ENCODE measurements around the gene PIK3AP1.
"Not testable (repeated sequence)": the region's sequence is repeated elsewhere in the genome, so short reads cannot be mapped to it uniquely, and the experiment has no call there.

Gene PIK3AP1

GRCh38 chr10:96720422-96721206, at the start of gene PIK3AP1:
TSS of gene PIK3AP1 (minus strand) at chr10:96720514. CDS start at chr10:96720394, 120 bp downstream.
- H3K4me3 ChIP-seq (ENCODE audit: low read depth, low read length): peak within 1 kb of the TSS; percentile 64

GRCh38 chr10:96768136-96768535, 47.8 kb upstream of the PIK3AP1 start:
- no peak overlapping the region for H3K4me3 ChIP-seq (ENCODE audit: low read depth, low read length)

- no peak overlapping the region for H3K4me3 ChIP-seq (ENCODE audit: low read depth, low read length)
Measured at GRCh38 chr10:96767611-96768010, 47.3 kb upstream of the PIK3AP1 start.

GRCh38 chr10:96765406-96766240, 45.3 kb upstream of the PIK3AP1 start:
- no peak overlapping the region for H3K4me3 ChIP-seq (ENCODE audit: low read depth, low read length)

GRCh38 chr10:96764425-96765060, 44.2 kb upstream of the PIK3AP1 start:
- no peak overlapping the region for H3K4me3 ChIP-seq (ENCODE audit: low read depth, low read length)

- no peak overlapping the region for H3K4me3 ChIP-seq (ENCODE audit: low read depth, low read length)
Measured at GRCh38 chr10:96758423-96758822, 38.1 kb upstream of the PIK3AP1 start.

- no peak overlapping the region for H3K4me3 ChIP-seq (ENCODE audit: low read depth, low read length)
Measured at GRCh38 chr10:96756111-96756903, 36.0 kb upstream of the PIK3AP1 start.

GRCh38 chr10:96753956-96754355, 33.6 kb upstream of the PIK3AP1 start:
- no peak overlapping the region for H3K4me3 ChIP-seq (ENCODE audit: low read depth, low read length)

- H3K4me3 ChIP-seq (ENCODE audit: low read depth, low read length): no peak overlapping the region
Measured at GRCh38 chr10:96752375-96752774, 32.1 kb upstream of the PIK3AP1 start.

- not testable (repeated sequence) for H3K4me3 ChIP-seq (ENCODE audit: low read depth, low read length)
Measured at GRCh38 chr10:96750316-96750715, 30.0 kb upstream of the PIK3AP1 start.

GRCh38 chr10:96747734-96748550, 27.6 kb upstream of the PIK3AP1 start:
- no peak overlapping the region for H3K4me3 ChIP-seq (ENCODE audit: low read depth, low read length)

GRCh38 chr10:96746503-96746902, 26.2 kb upstream of the PIK3AP1 start:
- no peak overlapping the region for H3K4me3 ChIP-seq (ENCODE audit: low read depth, low read length)

GRCh38 chr10:96745950-96746349, 25.6 kb upstream of the PIK3AP1 start:
- no peak overlapping the region for H3K4me3 ChIP-seq (ENCODE audit: low read depth, low read length)

- H3K4me3 ChIP-seq (ENCODE audit: low read depth, low read length): no peak overlapping the region
Measured at GRCh38 chr10:96743988-96744585, 23.8 kb upstream of the PIK3AP1 start.

GRCh38 chr10:96741557-96741956, 21.2 kb upstream of the PIK3AP1 start:
- H3K4me3 ChIP-seq (ENCODE audit: low read depth, low read length): not testable (repeated sequence)

- H3K4me3 ChIP-seq (ENCODE audit: low read depth, low read length): no peak overlapping the region
Measured at GRCh38 chr10:96740579-96741281, 20.4 kb upstream of the PIK3AP1 start.

GRCh38 chr10:96740141-96740540, 19.8 kb upstream of the PIK3AP1 start:
- H3K4me3 ChIP-seq (ENCODE audit: low read depth, low read length): no peak overlapping the region

- not testable (repeated sequence) for H3K4me3 ChIP-seq (ENCODE audit: low read depth, low read length)
Measured at GRCh38 chr10:96737307-96737902, 17.1 kb upstream of the PIK3AP1 start.
